HG03196 (cell line): ENCODE data around the gene BDP1.
"Not testable (repeated sequence)": the region's sequence is repeated elsewhere in the genome, so short reads cannot be mapped to it uniquely, and the experiment has no call there.

Source experiments
- ATAC-seq: cut with Tn5 transposase; IDR thresholded peaks from one replicate; pipeline ENCODE4 v1.9.1; 2021; ENCODE audit not compliant: unreplicated experiment

BDP1 gene, protein sequence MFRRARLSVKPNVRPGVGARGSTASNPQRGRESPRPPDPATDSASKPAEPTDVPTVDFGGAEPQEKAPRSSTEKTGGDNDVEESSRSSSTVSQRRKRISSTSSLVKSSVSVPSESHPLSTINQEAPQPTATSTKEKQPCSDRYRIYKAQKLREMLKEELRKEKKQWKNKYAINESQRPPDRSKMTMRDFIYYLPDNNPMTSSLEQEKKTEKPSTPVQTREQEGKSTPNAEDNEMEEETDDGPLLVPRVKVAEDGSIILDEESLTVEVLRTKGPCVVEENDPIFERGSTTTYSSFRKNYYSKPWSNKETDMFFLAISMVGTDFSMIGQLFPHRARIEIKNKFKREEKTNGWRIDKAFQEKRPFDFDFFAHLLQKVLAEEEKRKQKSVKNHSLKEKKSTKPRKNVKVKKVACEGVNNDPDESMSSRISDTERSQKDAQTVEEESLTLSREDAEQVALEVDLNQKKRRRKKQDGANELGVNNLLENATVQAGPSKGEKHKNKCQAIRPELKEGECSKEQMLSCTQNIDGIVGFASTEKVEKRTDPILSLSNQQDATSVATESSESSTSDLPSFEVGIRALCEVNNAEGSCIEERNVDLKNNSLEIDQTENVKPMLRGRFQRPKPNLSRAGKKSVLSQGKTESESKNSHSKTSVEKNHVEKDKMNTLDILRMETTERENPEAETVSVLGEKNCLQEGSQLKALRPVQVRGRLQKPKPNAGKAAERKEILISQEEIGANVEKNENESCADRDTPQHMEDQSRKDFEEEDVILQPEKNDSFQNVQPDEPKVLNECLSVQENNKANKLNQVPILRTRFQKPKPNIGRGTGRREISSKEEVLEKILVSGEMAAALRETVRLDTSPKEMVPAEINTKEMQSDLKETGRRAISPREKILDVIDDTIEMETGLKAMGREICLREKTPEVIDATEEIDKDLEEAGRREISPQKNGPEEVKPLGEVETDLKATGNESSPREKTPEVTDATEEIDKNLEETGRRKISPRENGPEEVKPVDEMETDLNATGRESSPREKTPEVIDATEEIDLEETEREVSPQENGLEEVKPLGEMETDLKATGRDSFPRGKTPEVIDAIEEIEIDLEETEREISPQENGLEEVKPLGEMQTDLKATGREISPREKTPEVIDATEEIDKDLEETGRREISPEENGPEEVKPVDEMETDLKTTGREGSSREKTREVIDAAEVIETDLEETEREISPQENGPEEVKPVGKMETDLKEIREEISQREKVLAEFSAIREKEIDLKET (N-terminal part only)

DNA sequence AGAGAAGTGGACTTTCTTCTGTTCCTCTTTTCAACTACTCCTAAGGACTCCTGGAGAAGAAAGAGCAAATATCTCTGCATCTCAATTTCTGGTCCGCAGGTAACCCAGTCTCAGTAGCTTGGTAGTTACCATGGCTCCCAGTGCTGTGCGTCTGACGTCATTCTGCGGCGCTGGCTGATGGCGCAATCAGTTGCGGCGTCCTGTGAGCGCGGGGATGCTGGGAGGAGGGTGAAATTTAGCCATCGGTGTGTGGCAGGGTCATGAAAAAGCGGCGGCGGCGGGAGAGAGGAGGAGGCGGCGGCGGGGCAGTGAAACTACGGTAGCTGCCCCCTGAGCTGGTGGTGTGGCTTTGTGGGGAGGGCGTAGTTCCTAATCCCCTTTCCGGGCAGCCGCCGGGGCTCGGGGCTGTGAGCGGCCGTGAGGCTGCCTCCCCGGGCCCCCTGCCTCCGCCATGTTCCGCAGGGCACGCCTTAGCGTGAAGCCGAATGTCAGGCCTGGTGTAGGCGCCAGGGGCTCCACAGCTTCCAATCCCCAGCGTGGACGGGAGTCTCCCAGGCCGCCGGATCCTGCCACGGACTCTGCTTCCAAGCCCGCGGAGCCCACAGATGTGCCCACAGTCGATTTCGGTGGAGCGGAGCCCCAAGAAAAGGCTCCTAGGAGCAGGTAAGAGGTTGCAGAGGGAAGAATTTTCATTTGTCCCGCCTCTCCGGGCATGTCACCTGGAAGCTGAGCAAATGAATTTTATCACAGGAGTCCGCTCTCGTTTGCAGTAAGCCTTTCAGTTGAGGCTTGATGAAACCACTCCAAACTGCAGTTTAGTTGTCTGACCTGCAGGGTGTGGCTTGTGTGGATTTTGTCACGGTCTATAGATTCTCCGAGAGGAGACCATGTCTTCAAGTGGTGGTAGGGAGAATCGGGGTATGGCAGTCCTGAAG is at the start of gene BDP1:
BDP1 (plus strand) TSS at position 225 of the 935 bp plus-strand sequence; CDS start at position 452, 227 bp downstream.
- peak; percentile 88 for ATAC-seq

DNA sequence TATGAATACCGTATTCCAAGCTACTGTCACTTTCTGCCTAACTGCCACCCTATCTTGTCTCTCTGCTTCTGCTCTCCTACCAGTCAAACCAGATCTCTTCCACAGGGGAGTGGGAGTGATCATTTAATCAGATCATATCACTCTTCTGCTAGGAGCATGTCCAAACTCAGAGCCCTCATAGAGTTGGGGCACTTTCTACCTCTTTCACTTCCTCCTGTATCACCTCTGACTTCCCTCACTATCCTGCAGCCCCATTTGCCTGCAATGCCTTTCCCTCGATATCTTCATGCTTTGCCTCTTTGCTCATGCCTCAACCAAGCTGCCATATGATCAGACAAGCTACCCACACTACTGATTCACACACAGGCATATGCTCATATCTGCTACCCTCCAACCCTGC is 45.4 kb upstream of the BDP1 start:
- ATAC-seq: not testable (repeated sequence)

DNA sequence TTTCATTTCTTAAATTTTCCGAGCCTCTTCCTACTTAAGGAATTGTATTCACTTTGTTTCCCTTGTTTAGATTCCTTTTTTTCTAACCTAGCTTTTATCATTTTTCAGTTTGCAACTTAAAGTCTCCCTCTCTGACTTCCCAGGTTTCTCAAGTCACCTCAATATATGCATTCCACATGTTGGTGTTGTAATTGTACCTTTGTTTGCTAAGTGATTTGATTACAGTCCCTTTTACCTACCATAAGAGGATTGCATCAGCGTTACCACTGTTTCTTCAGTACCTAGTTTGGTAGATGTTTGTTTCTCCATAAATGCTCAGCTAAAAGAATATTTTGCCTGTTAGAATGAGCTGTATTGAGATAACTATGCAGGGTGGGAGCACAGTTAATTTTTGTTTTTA is 39.8 kb upstream of the BDP1 start:
- ATAC-seq: not testable (repeated sequence)

GRCh38 chr5:71418026-71418425 is 37.4 kb upstream of the BDP1 start:
- not testable (repeated sequence) for ATAC-seq

GRCh38 chr5:71421278-71421677 is 34.2 kb upstream of the BDP1 start:
- ATAC-seq: not testable (repeated sequence)

GRCh38 chr5:71423896-71424295 is 31.6 kb upstream of the BDP1 start:
- not testable (repeated sequence) for ATAC-seq

GRCh38 chr5:71426686-71427474 is 28.6 kb upstream of the BDP1 start:
- ATAC-seq: not testable (repeated sequence)

GRCh38 chr5:71432410-71432809 is 23.0 kb upstream of the BDP1 start:
- not testable (repeated sequence) for ATAC-seq

GRCh38 chr5:71434825-71435224 is 20.6 kb upstream of the BDP1 start:
- not testable (repeated sequence) for ATAC-seq

DNA sequence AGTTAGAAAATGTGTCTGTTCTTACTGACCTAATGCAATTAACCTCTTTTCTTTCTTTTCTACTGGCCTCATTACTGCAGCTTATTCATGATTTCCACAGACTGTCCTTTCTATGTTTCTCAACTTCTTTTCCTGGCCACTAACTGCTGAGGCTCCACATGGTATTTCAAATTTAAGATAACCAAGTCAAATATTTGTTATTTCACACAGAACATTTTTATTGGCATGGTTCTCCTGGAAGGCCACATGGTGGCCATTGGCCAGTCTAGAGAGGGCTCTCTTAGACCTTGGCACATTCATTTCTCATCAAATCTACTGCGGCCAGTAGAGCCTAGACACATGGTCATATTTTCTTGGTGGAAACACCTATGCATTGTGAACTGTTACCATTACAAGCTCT is 13.9 kb upstream of the BDP1 start:
- not testable (repeated sequence) for ATAC-seq

DNA sequence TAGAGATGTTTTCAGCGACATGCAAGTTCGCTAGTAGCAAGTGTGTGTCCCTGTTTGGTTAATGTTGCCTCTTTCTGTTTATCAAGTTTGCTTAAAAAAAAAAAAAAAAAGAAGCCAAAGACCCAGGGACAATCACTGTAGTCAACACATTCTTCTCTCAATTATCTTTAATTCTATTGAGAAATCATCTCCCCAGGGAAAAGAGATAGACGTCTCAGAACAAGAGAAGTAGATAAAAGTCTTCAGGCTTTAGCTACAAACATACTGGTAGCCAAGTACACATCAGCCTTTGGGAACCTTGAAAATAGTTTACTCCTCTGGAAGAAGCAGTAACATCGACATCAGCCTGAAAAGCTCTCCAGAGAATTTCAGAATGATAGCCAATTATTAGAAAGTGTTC is 11.6 kb upstream of the BDP1 start:
- not testable (repeated sequence) for ATAC-seq

DNA sequence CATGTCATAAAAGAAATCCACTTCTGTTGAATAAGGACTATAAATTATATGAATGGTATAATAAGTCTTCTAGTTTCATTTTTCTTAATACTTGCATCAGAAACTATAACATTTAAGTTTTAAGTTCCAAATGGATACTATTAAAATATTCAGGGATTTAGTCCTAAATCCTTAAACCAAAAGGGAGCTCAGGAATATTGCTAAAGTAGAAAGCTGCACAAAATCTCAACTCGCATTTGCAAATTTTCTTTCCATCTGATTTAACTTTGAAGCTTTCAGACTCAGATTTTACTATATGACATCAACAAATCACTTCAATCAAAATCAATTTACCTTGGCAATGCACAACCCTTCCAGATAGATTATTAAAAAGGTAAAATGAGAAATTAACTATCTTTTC is 10.4 kb upstream of the BDP1 start:
- ATAC-seq: not testable (repeated sequence)

DNA sequence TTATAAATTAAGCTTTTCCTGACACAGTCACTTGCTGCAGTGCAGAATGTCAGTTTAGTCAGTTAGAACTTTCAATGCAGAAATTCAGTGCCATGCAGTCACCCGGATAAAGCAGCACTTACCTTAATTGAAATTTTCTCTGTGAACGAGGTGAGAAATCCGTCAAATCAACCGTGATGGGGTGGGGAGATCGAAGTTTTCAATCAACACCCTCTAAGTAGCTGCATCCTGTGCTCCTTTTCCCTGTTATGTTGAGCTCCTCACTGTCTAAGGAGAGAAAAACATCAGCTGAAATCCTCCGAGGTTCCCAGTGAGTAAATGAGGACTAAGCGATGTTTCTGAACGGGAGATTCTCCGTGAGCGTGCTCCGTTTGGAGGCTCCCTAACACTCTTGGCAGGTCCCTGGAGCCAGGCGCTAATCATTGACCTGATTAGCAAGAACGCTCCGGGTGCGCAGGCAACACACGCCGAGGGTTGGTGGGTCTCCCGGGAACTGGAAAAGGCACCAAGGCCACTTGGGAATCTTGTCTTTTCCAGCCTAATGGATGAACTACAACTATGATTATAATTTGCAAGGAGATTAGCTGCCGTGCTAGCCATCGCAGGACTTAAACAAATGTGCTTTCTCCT is 9.8 kb upstream of the BDP1 start:
- not testable (repeated sequence) for ATAC-seq

- ATAC-seq: not testable (repeated sequence)
Measured at GRCh38 chr5:71446540-71447216, 8.8 kb upstream of the BDP1 start.

DNA sequence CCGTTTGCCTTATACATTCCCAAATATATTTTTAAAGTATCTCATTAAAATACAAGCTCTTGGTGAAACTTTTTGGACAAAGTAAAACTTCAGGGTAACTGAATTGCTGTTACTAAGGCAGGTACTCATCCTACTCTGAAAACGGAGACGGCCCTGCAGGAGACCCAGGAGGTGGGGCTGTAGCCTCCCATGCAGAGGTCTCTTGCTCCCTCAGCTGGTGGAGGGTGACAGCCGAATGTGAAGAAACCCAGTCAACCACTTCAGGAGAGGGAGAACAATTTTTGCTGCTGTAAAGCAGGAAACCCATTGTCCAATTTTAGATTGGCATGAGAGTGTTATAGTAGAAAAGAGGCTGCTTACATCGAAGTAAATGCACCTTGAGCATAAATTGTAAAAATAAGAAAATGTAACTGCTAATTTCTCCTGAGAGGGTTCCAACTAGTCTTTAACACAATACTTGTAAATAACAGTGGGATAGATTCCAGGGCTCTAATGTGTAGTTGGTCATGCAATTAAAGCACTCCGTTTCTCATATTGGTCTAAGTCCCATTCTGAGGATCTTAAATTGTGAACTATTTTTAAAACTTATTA is 8.1 kb upstream of the BDP1 start:
- ATAC-seq: peak; percentile 74

DNA sequence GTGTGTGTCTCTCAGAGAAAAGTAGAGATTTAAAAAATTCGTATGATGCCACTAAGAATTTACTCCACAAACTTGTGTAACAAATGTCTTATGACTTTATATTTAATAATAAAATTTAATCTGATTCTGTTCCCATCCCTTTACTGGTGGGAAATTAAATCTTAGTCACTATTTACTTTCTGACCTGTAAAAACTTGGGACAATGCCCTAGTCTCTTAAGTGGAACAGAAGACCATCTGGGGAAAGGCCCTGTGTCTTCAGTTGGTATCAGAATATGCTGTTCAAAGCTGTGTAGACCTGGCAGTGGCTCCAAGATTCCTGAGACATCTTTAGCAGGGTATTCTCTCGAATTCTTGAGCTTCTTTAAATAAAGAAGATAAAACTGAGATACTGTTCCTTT is 2.6 kb upstream of the BDP1 start:
- no peak for ATAC-seq

- ATAC-seq: no peak
Measured at GRCh38 chr5:71454913-71455312, 538 bp upstream of the BDP1 start.

GRCh38 chr5:71456362-71456743 is 902 bp downstream of the BDP1 start:
- no peak for ATAC-seq
